ENCODE measurements around the gene ETFA.
"Not testable (repeated sequence)": the region's sequence is repeated elsewhere in the genome, so short reads cannot be mapped to it uniquely, and the experiment has no call there.

The ETFA gene

DNA sequence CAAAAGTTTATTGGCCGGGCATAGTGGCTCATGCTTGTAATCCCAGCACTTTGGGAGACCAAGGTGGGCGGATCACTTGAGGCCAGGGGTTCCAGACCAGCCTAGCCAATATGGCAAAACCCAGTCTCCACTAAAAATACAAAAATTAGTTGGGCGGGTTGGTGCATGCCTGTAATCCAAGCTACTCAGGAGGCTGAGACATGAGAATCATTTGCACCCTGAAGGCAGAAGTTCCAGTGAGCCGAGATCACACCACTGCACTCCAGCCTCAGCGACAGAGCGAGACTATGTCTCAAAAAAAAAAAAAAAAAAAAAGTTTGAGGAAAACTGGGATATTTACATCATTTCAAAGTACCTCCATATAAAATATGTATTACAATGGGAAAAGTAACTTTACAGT, 40.4 kb downstream of the ETFA start:
- Histone ChIP-seq H3K36me3 (peaks cover 31% of the 10 kb centered on the region), H3K4me1 (no peaks in the 10 kb centered on the region), H3K4me3 (ENCODE audit: low read depth, low read length) (no peak overlapping the region), H3K9me3 (no peaks in the 10 kb centered on the region; the same call in 1 of the 2 replicates), H3K27me3 (no peaks in the 10 kb centered on the region)
- no peak for DNase-seq
- TF ChIP-seq, protein P1, sequence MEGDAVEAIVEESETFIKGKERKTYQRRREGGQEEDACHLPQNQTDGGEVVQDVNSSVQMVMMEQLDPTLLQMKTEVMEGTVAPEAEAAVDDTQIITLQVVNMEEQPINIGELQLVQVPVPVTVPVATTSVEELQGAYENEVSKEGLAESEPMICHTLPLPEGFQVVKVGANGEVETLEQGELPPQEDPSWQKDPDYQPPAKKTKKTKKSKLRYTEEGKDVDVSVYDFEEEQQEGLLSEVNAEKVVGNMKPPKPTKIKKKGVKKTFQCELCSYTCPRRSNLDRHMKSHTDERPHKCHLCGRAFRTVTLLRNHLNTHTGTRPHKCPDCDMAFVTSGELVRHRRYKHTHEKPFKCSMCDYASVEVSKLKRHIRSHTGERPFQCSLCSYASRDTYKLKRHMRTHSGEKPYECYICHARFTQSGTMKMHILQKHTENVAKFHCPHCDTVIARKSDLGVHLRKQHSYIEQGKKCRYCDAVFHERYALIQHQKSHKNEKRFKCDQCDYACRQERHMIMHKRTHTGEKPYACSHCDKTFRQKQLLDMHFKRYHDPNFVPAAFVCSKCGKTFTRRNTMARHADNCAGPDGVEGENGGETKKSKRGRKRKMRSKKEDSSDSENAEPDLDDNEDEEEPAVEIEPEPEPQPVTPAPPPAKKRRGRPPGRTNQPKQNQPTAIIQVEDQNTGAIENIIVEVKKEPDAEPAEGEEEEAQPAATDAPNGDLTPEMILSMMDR (IDR thresholded peaks at IDR 0.05; ENCODE audit: low read depth, low read length) = no peak

DNA sequence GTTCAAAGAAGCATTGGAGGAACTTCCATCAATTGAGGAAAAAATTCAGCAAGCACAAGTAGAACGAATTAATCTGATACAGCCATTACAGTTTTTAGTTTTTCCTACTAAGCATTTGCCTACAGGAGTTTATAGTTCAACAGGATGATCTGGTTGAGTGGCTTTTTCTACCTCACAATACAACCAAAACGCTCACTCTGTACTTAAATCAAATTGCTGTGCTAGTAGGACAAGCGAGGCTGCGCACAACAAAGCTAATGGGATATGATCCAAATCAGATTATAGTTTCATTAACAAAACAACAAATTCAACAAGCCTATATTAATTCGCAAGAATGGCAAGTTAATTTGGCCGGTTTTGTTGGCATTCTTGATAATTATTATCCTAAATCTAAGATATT, 44.2 kb downstream of the ETFA start:
- TF ChIP-seq, protein P1 (IDR thresholded peaks at IDR 0.05; ENCODE audit: low read depth, low read length) = no peak
- H3K36me3 ChIP-seq = peaks cover 37% of the 10 kb centered on the region
- no peak for DNase-seq
- no peak overlapping the region for H3K4me3 ChIP-seq (ENCODE audit: low read depth, low read length)
- no peaks in the 10 kb centered on the region; the same call in 1 of the 2 replicates for H3K9me3 ChIP-seq
- no peaks in the 10 kb centered on the region for H3K4me1 ChIP-seq
- H3K27me3 ChIP-seq = no peaks in the 10 kb centered on the region

DNA sequence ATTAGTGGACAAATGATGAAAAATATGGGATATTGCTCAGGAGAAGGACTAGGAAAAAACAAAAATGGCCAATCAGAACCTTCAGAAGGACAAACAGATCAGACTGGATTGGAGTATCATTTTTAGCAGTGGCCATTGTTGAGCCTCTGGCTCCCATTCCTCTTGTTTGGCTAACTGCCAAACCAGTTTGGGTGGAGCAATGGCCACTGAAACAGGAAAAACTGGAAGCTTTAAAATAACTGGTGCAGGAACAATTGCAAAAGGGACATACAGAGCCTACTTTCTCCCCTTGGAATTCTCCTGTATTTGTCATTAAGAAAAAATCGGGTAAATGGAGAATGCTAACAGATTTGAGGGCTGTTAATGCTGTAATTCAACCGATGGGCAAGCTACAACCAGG, 45.5 kb downstream of the ETFA start:
- not testable (repeated sequence) for H3K9me3 ChIP-seq; H3K4me3 ChIP-seq (ENCODE audit: low read depth, low read length); H3K27me3 ChIP-seq; DNase-seq; H3K4me1 ChIP-seq
- H3K36me3 ChIP-seq = peaks cover 48% of the 10 kb centered on the region

DNA sequence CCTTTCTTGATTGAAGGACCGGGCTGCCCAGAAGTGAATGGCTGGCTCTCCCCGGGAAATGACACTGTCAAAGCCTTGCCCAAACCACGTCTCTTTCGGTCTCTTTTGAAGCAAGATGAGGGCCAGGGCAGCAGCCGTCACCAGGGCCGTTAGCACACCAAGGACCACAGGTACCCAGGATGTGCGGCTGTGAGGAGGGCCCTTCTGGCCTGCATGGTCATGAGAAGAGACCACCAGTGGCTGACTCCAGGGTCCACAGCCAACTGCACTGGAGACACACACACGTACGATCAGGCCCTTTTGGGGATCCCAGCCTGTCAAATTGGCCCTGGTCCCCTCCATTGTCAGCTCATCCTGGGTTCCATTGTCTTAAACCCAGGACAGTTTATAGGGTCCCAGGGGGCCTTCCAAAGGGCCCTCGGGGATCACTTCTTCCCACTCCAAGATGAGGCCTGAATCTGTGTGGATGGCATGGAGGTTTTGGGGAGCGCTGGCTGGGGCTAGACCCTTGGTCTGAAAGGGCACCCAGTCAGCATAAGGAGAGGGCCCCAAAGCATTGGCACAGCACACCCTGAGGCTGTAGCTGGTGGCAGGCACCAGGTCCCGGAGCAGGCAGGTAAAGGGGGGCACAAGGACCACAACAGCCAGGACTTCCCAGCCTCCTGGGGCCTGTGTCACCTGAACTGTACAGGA, 50.9 kb downstream of the ETFA start:
- Histone ChIP-seq H3K36me3 (peaks cover 46% of the 10 kb centered on the region), H3K27me3 (no peaks in the 10 kb centered on the region), H3K4me3 (ENCODE audit: low read depth, low read length) (no peak overlapping the region), H3K4me1 (no peaks in the 10 kb centered on the region), H3K9me3 (no peaks in the 10 kb centered on the region; the same call in 1 of the 2 replicates)
- TF ChIP-seq, protein P1 (IDR thresholded peaks at IDR 0.05; ENCODE audit: low read depth, low read length) = no peak
- DNase-seq = no peak

DNA sequence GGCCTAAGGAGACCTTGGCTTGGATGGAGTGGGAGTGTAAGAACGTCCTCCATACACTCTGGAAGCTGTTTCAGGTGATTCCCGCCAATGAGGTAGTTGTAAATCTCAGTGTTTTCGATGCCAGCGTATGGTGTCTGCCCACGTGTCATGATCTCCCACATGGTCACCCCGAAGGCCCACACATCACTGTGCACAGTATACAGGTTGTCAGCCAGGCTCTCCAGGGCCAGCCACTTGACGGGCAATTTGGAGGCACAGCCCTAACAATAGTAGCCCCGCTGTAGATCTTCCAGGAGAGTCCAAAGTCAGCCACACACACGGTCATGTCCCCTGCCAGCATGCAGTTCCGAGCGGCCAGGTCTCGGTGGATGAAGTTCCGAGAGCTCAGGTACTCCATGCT, 51.9 kb downstream of the ETFA start:
- Histone ChIP-seq H3K4me3 (ENCODE audit: low read depth, low read length) (no peak overlapping the region), H3K27me3 (no peaks in the 10 kb centered on the region), H3K4me1 (no peaks in the 10 kb centered on the region), H3K36me3 (peaks cover 43% of the 10 kb centered on the region), H3K9me3 (no peaks in the 10 kb centered on the region; the same call in 1 of the 2 replicates)
- DNase-seq = no peak
- TF ChIP-seq, protein P1 (IDR thresholded peaks at IDR 0.05; ENCODE audit: low read depth, low read length) = no peak

DNA sequence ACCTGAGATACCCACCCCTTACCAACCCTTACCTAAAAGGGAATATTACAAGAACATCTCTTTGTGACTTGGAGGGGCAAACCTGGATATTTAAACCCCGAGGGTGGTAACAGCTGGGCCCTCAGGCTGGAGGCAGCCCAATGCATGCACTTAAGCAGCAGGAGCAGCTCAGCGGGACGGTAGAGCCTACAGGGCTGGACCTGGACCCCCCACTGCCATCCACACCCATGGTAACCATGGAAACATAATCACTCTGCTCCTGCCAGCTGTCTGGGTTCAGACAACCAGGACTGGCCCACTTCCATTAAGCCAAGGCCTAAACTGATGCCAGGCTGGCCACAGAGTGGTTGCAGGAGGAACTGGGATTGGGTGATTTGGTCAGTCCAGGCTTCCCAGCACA, 52.8 kb downstream of the ETFA start:
- DNase-seq = no peak
- H3K27me3 ChIP-seq = no peaks in the 10 kb centered on the region
- peaks cover 35% of the 10 kb centered on the region for H3K36me3 ChIP-seq
- TF ChIP-seq, protein P1 (IDR thresholded peaks at IDR 0.05; ENCODE audit: low read depth, low read length) = no peak
- peaks cover 8% of the 10 kb centered on the region for H3K4me1 ChIP-seq
- no peaks in the 10 kb centered on the region; the same call in 1 of the 2 replicates for H3K9me3 ChIP-seq
- H3K4me3 ChIP-seq (ENCODE audit: low read depth, low read length) = no peak overlapping the region

Measured in BE2C (cell line).